GM19467 (cell line): ENCODE measurements around the gene KCNMB4.
"Not testable (repeated sequence)": the region's sequence is repeated elsewhere in the genome, so short reads cannot be mapped to it uniquely, and the experiment has no call there.

Experiments used
- ATAC-seq: cut with Tn5 transposase; IDR thresholded peaks from one replicate; pipeline ENCODE4 v1.9.1; 2021; ENCODE audit warnings: mild to moderate bottlenecking, moderate library complexity; ENCODE audit not compliant: unreplicated experiment

The KCNMB4 gene

GRCh38 chr12:70367258-70368141 is 1.4 kb downstream of the KCNMB4 start:
- no peak for ATAC-seq

DNA sequence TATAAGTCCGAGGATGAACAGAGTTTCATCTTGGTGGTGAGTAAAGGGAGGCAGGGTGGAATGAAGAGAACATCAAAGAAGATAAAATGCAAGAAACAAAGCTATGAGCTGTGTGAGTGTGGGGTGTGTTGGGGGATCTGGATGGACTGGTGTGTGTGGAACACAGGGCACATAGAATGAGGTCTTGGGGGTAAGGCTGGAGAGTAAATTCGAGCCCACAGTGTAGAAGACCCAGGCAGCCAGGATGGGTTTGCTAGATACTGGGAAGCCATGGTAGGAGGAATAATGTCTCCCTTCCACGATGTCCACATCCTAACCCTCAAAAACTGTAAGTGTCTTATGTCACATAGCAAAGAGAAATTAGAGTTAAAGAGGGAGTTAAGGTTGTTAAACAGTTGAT is 6.8 kb downstream of the KCNMB4 start:
- no peak for ATAC-seq

DNA sequence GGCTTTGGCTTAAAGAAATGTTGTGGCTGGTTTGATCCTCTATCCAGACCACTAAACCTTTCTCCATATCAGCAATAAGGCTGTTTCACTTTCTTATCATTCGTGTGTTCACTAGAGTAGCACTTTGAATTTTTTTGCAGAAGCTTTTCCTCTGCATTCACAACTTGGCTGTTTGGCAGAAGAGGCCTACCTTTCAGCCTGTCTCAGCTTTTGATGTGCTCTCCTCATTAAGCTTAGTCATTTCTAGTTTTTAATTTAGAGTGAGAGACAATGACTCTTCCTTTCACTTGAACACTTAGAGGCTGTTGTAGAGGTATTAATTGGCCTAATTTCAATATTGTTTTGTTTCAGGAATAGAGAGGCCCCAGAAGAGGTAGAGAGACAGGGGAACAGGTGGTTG is 13.8 kb downstream of the KCNMB4 start:
- ATAC-seq, result no peak

DNA sequence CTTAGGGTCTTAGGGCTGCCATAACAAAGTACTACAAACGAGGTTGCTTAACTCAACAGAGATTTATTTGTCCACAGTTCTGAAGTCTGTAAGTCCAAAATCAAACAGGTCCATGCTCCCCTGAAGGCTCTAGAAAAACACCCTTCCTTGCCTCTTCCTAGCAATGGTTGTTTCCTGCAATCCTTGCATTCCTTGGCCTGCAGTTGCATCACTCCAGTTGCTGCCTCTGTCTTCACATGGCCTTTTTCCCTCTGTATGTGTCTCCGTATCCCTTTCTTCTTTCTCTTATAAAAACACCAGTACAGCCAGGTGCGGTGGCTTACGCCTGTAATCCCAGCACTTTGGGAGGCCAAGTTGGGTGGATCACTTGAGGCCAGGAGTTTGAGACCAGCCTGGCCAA is 17.4 kb downstream of the KCNMB4 start:
- no peak for ATAC-seq

- ATAC-seq, result no peak
Observed at GRCh38 chr12:70383886-70384285, 17.8 kb downstream of the KCNMB4 start.

GRCh38 chr12:70386771-70387170 is 20.7 kb downstream of the KCNMB4 start:
- no peak for ATAC-seq

DNA sequence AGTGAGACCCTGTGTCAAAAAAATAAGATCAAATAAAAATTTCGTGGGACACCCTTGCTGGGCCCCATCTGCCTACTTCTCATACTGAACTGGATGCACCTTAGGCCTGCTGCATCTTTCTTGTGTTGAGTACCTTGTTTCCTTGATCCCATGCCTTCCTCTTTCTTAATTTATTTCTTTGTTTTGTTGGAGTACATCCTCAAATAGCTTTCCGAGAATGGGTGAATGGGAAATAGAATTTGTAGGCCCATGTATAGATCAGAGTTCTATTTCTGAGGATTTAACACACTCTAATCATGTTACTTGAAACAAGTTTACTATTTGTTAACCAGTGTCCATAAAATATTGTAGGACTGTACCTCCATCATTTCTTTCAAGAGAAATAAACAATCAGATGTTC is 23.6 kb downstream of the KCNMB4 start:
- ATAC-seq, result no peak

- ATAC-seq, result not testable (repeated sequence)
Observed at GRCh38 chr12:70392631-70393030, 26.5 kb downstream of the KCNMB4 start.

DNA sequence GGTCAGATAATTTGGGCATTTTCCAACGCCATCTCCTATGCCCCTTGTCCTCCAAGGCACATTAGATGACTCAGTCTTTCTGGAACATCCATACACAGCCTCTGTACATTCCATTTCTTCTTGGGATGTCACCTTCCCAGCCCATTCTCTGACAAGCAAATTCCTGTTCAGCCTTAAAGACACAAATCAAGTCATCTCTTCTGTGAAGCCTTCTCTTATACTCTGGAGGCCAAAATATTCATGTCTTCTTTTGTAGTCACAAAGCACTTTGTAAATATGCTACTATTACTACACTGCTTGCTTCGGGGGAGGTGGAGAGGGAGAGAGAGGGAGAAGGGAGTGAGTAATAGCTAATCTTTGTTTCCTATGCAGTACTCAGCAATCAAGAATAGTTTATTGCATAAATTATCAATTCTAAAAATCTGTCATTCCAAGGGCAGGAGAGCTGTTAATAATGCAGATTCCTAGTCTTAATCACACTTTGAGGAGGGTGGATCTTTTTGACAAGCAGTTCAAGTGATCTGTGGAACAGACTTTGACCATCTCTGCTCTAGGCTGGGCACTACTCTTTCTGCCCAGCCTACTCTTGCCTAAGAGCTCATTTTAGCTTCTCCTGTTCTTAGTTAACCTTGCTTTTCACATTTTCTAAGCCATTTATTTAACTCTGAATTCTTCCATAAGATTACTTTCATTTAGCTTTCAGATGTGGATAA is 27.9 kb downstream of the KCNMB4 start:
- no peak for ATAC-seq

- no peak for ATAC-seq
Observed at GRCh38 chr12:70398002-70398401, 31.9 kb downstream of the KCNMB4 start.

DNA sequence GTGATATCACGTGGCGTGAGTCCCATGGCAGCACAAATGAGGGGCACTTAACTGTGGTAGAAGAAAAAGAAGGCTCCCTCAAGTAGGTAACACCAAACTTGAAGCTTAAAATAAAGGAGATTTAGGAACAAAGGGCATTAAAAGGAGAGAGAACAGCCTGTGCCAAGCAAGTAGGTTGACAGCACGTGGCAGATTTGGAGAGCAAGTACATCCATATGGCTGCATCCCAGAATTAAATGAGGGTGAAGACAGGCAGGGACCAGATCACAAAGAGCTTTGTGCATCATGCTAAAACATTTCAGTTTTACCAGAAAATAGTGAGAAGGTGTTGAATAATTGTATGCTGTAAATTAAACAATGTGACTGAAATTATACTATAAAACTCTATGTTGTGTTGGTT is 32.8 kb downstream of the KCNMB4 start:
- ATAC-seq, result no peak

DNA sequence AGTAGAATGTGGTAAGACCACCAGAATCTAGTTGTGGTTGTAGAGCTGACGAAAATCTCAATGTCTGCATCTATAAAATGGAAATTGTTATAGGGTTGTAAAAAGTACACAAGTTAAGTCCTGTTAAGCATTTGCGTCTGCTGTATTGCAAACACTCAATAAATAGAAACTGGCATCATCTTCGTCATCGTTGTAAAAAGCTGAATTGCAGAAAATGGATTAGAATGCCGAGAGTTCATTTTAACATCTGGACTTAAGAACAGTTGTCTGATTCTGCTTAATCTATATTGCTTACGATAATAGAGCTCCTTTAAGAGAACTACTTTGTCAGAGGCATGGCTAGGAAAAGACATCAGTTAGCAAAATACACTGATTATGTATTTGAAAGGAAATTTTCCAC is 33.2 kb downstream of the KCNMB4 start:
- no peak for ATAC-seq

DNA sequence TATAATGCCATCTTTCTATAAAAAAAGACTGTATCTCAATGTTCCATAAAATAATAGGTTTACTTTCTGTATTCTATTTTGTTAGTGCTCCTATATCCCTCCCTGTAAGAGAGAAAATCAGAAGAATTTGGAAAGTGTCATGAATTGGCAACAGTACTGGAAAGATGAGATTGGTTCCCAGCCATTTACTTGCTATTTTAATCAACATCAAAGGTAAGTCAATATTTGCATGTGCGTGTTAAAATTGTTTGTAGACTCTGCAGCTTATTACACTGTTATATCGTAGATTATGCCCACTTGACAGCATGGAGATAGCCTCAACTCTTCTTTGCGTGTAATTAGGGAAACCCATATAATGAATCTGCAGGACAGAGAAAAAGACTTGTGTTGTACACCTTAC is 34.0 kb downstream of the KCNMB4 start:
- no peak for ATAC-seq

DNA sequence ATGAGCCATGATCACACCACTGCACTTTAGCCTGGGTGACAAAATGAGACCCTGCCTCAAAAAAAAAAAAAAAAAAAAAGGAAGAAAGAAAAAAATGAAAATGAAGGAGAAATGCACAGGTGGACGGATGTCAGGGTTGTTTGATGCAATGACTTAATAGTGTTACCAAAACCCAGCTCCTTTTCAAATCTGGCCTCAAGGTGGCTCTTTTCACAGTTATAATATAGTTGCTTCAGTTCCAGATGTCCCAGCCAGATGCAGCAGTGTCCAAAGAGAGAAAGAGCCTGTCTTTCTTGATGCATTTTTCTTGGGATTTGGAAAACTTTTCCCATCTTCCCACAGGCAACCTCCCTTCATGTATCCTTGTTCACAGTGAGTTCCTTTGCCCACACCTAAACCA is 36.5 kb downstream of the KCNMB4 start:
- no peak for ATAC-seq

DNA sequence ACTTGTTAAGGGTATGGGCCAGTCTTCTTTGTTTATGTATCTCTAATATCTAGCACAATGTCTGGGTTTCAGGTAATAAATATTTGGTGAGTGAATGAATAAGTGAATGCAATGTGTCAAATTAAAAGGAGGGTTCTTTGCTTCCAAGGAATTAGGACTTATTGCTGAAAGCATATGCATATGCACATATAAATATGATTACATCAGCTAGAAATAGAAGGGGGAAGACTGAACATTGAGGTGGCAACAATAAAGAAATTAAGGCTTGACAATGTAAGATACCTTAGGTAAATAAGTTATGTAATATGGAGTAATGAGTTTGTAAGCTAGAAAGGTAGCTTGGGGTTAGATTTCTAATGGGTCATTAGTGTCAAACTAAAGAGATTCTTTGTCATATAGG is 37.7 kb downstream of the KCNMB4 start:
- no peak for ATAC-seq

GRCh38 chr12:70408004-70408790 is 42.1 kb downstream of the KCNMB4 start:
- no peak for ATAC-seq

GRCh38 chr12:70415987-70416386 is 49.9 kb downstream of the KCNMB4 start:
- ATAC-seq, result no peak

- no peak for ATAC-seq
Observed at GRCh38 chr12:70417121-70417520, 51.0 kb downstream of the KCNMB4 start.

DNA sequence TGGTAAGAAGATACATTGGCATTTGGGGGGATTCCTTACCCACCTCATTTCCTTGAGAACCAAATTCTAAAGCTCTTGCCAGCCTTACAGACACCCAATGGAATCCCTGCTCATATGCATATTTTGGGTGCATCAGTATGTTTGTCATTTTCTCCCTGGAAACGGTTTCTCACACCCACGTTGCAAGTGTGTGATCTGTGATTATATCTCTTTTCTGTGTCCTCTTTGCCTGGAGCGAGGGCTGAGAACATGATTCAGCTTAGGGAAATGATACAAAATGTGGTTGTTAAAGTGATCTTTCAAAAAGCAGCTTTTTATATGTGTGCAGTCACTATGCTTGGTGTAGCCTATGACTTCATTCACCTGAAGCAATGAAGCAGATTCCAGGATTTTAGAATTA is 52.0 kb downstream of the KCNMB4 start:
- no peak for ATAC-seq

GRCh38 chr12:70422631-70423030 is 56.5 kb downstream of the KCNMB4 start:
- ATAC-seq, result no peak

DNA sequence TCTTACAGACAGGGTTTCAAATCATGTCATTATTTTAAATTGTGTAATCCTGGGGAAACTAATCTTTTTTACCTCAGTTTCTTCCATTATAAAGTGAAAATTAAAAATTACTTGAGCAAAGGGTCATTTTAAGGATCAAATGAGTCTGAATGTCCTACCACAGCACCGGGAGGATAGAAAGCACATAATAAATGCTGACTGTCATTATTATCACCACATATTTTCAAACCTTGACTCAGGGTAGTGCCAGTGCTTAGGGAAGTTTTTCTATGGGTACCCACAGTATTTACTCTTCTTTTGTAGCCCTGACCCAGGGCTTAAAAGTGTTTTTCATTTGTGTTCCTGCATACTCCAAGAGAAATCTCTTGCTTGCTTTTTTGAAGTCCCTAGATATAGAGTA is 60.5 kb downstream of the KCNMB4 start:
- ATAC-seq, result no peak

GRCh38 chr12:70427611-70428010 is 61.5 kb downstream of the KCNMB4 start:
- no peak for ATAC-seq
